Measurements from ENCODE around the gene RAP2A.

RAP2A gene

DNA sequence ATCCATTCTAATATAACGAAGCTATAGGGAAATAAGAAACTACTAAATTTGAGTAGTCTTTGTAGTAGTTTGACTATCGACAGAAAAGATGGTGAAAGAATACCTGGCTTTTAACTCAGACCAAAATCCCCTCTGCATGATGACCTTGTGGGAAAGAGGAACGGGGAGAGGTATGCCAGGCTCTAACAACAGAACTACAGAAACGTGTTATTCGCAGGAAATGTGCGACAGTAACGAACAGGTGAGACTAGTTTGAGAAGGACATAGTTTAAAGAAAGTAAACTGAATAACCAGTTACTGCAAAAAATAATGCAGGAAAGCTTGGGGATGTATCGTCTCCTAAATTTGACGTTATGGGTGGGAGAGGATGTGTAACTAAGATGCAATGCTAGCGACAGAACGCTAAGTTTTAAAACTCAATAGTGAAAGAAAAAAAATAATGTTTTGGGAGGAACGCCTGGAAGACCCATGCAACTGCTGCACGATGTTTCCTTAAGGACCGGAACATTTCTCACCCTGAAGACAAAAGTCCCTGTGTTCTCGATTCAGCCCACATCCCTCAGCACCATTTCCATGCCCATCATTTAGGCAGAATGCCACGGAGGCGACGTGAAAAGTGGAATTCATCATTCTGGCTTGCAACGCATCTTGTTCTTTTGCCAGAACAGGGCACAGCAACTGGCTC is 1.6 kb upstream of the RAP2A start:
- peak overlapping the region; percentile 97 for H3K4me3 ChIP-seq (ENCODE audit: low read length)
- no peak for TF ChIP-seq ZNF274 (IDR thresholded peaks at IDR 0.05; ENCODE audit: low read depth, low read length)

DNA sequence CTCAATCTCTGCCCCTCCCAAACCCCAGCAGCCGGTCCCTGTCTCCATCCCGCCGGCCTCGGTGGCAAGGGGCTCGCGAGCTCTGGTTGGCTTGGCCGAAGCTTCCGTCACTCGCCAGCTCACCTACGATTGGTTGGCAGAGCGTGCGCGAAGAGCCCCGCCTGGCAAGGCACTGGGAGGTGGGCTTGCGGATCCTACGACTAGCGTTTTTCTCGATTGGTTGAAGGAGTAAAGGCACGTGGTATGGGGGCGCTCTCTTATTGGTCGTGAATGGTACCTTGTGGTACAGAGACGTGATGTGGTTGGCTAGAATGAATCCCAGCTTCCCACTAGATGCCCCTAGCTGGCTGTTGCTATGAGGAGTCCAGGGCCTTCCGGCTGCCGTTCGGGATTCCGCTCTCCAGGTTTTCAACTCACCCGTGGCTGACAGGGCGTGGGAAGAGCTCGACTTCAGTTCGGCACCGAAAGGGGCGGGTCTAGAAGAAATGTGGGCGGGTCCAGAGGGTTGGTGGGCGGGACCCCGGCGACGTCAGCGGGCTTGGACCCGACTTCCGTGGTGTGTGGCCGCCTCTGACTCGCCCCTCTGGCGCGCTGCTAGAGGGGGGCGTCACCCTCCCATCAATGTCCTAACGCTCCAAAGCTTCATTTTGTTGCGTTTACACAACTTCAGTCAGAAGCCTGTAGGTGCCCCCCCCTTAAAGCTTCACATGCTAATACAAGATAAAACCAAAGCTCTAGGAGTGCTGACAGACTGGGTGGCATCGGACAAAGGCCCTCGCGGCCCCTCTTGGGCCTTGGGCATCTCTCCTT is 847 bp upstream of the RAP2A start:
- TF ChIP-seq ZNF274 (IDR thresholded peaks at IDR 0.05; ENCODE audit: low read depth, low read length) = no peak
- peak overlapping the region; percentile 97 for H3K4me3 ChIP-seq (ENCODE audit: low read length)

- TF ChIP-seq ZNF274 (IDR thresholded peaks at IDR 0.05; ENCODE audit: low read depth, low read length) = no peak
These were observed 630 bp downstream of the RAP2A start for GRCh38 chr13:97434397-97435201.

DNA sequence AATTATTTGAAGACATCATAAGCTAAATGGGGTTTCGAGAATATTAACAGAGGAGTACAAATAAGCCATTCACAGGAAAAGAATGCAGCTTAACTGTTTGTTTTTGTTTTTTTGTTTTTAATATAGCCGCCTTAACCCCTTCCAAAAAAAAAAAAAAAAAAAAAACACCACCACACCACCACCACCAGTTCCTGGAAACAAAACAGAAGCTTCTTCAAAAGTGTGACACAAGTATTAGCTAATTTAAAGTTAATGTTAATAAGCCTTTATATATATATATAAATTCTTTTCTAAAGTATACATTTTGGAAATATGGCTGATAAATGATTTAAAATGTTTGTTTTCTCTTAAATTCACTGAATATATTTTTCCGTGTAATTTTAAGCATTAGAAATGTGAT is 1.4 kb downstream of the RAP2A start:
- no peak for TF ChIP-seq ZNF274 (IDR thresholded peaks at IDR 0.05; ENCODE audit: low read depth, low read length)
- peak overlapping the region; percentile 98; the same call in 1 of the 2 replicates for H3K4me3 ChIP-seq (ENCODE audit: low read length)

More at GRCh38 chr13:97434397-97435201, 630 bp downstream of the RAP2A start:
- peak overlapping the region; percentile 98 for H3K4me3 ChIP-seq (ENCODE audit: low read length)

GRCh38 chr13:97435794-97436193 is 1.8 kb downstream of the RAP2A start:
- no peak for TF ChIP-seq ZNF274 (IDR thresholded peaks at IDR 0.05; ENCODE audit: low read depth, low read length)
- peak overlapping the region; percentile 98; the same call in 1 of the 2 replicates for H3K4me3 ChIP-seq (ENCODE audit: low read length)

DNA sequence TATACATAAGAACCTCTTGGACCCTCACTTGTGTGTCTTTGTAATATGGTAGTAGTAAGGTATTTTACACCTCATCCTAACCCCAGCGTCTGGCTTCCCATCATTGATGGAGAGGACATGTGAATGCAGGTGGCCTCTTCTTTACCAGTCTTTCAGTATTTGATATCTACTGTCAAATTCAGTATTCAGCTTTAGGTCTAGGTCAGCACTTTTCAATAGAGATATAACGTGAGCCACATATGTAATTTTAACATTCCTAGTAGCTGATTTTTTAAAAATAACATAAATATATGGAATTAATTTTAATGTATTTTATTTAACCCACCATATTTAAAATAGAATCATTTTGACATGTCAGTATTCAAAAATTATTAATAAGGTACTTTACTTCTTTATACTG is 2.9 kb downstream of the RAP2A start:
- no peak for TF ChIP-seq ZNF274 (IDR thresholded peaks at IDR 0.05; ENCODE audit: low read depth, low read length)
- no peak overlapping the region; the same call in 1 of the 2 replicates for H3K4me3 ChIP-seq (ENCODE audit: low read length)

DNA sequence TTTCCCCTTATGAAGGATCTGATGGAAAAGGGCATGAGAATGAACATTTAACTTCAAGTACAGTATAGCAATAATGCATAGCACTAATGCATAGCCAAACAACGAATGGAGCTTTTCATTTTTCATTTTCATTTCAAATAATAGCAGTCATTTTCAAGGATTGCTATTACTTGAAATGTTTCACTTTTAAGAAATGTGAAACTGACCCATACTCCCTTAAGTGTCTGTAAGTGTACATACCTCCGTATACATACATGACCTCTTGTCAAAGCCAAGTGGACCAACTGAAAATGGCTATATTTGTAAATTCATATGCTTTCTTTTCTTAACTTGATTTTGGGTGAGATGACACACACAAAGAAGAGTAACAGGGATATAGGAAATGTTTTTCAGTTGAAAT is 3.8 kb downstream of the RAP2A start:
- H3K4me3 ChIP-seq (ENCODE audit: low read length) = peak overlapping the region; percentile 48; the same call in 1 of the 2 replicates
- no peak for TF ChIP-seq ZNF274 (IDR thresholded peaks at IDR 0.05; ENCODE audit: low read depth, low read length)

DNA sequence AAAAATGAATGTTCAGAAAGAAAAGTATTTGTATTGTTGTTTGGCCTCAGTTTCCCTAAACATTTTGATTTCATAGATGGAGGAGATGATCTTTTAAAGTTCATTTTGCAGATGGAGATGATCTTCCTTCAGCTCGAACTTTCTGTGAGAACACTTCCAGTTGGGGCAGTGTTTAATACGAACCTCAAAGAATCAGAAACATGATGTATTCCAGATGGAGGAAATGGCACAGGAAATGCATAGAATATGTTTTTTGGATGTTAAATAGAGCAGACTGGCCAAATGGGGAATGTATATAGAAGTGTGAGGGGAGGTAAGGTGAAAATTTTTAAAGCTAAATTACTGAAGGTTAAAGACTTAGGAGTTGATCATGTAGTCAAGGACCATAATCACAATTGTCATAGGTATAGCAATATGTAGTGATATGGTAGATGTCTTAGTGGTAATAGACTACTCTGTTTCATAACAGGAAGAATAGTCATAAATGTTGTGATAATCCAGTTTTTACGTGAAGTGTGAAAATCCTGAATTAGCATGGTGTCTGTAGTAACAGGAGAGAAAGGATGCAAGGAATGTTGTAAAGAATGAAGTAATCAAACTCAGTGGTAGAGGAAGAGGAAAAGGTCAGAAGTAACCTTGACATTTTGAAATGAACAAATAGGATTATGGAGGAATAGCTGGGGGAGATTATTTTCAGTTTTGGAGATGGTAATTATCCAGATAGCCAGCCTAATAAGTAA is 5.1 kb downstream of the RAP2A start:
- no peak overlapping the region for H3K4me3 ChIP-seq (ENCODE audit: low read length)
- no peak for TF ChIP-seq ZNF274 (IDR thresholded peaks at IDR 0.05; ENCODE audit: low read depth, low read length)

DNA sequence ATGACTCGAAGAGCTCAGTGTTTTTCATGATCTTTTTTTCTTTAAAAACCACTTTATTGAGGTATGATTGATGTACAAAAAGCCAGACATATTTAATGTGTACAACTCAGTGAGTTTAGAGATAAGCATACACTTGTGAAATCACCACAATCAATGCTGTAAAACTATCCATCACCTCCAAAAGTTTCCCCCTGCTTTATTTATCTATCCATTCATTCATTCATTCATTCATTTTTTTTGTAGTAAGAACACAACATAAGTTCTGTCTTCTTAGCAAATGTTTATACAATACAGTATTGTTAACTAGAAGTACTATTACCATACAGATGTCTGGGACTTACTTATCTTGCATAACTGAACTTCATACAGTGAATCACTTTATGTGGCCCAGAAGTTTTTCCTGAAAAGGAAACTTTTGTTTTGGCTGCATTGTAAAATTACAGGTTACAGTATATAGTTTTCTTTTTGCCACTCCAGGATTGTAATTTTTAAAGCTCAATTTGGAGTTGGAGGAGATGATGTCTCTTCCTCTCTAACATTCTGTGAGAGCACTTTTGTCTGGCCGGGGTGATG is 6.7 kb downstream of the RAP2A start:
- no peak overlapping the region for H3K4me3 ChIP-seq (ENCODE audit: low read length)
- no peak for TF ChIP-seq ZNF274 (IDR thresholded peaks at IDR 0.05; ENCODE audit: low read depth, low read length)

DNA sequence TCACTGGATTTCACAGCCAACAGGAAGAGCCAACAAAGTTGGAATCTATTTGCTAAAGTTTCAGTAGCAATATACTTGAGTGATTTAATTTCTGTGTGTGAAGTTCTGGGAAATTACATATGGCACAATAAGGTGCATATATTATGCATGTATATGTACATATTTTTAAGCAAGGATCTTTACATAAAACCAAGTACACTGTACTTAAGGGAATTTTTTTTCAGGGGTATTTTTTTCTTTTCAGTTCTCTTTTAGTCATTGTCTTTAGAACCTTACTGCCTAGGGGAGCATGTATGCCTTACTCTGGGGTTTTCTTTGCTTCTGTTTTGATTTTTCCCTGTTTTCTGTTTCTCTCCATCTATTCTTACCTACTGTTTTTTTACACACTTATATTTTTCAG is 7.4 kb downstream of the RAP2A start:
- TF ChIP-seq ZNF274 (IDR thresholded peaks at IDR 0.05; ENCODE audit: low read depth, low read length) = no peak
- H3K4me3 ChIP-seq (ENCODE audit: low read length) = no peak overlapping the region

- TF ChIP-seq ZNF274 (IDR thresholded peaks at IDR 0.05; ENCODE audit: low read depth, low read length) = no peak
- no peak overlapping the region for H3K4me3 ChIP-seq (ENCODE audit: low read length)
These were observed 11.7 kb downstream of the RAP2A start for GRCh38 chr13:97445522-97446187.

DNA sequence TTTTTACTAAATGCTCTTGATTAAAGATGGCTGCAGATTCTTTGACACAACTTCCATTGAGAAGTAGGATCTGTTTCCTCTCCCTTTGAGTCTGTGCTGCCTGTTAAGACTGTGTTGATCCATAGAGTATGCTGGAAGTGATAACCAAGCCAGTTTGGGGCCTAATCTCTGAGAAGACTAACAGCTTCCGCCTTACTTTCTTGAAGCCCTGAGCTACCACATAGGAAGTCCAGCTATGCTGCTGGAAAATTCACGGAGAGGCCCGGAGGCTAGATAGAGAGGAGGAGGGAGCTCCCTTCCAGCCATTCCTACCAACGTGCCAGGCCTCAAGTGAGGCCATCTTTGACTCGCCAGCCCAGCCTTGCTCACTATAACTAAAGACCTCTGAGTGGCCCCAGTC is 12.5 kb downstream of the RAP2A start:
- H3K4me3 ChIP-seq (ENCODE audit: low read length) = no peak overlapping the region
- no peak for TF ChIP-seq ZNF274 (IDR thresholded peaks at IDR 0.05; ENCODE audit: low read depth, low read length)

All from GM08714 (cell line).